ENCODE data around the gene THAP3. TPM values are rescaled to one million over a fixed set of nuclear protein-coding genes. Genes with fewer than 3 reads are reported as not detected.

Gene THAP3
- total and polyA plus RNA-seq, 2 of the 8 experiments (the other 6 are each of a cell fraction or from before 2014, with no cell fraction given): 8.2 to 15.3 TPM

GRCh38 chr1:6602669-6603237, 21.9 kb upstream of the THAP3 start, which contains the start of gene KLHL21 (continued):
- TF ChIP-seq KDM1A (IDR thresholded peaks at IDR 0.05; ENCODE audit: borderline replicate concordance, low read length) (0 out of 2 replicates have a peak, but pooled peaks have one; percentile 1), TEAD4 (IDR thresholded peaks at IDR 0.05; ENCODE audit: low read depth, low read length) (0 out of 2 replicates have a peak, but pooled peaks have one; percentile 15), SUZ12 (IDR thresholded peaks at IDR 0.05; ENCODE audit: low read length) (no peak), JUND (IDR thresholded peaks at IDR 0.05; ENCODE audit: low read length) (peak; percentile 44; the same call in 1 of the 2 replicates), TBP (IDR thresholded peaks at IDR 0.05; ENCODE audit: low read depth, low read length) (peak; percentile 73; the same call in 1 of the 2 replicates), NRF1 (IDR thresholded peaks at IDR 0.05; ENCODE audit: low read depth, low read length) (no peak), EGR1 (IDR thresholded peaks at IDR 0.05; ENCODE audit: borderline replicate concordance, low read depth, low read length) (peak; percentile 72; the same call in 1 of the 2 replicates), CREB1 (IDR thresholded peaks at IDR 0.05) (no peak), POLR2AphosphoS5 (IDR thresholded peaks at IDR 0.05; ENCODE audit: low read depth, low read length) (peak; percentile 67; the same call in 1 of the 2 replicates)

Measured in H1 (cell line).